Measurements from ENCODE around the gene LYPD6B.

GRCh38 chr2:149075105-149075504 lies 36.6 kb downstream of the LYPD6B start:
- TF ChIP-seq FOXP2 (optimal IDR thresholded peaks at IDR 0.05; ENCODE audit: control extremely low read depth, extremely low read length, insufficient read depth) (no peak), POLR2AphosphoS5 (IDR thresholded peaks at IDR 0.05; ENCODE audit: borderline replicate concordance, low read depth, low read length) (no peak)
